K562 (cell line): ENCODE data around the gene RNF34. TPM values are rescaled to one million over a fixed set of nuclear protein-coding genes. Genes with fewer than 3 reads are reported as not detected.

ENCODE experiments used
- DMBX1 ChIP-seq: fragments of 250-450 bp; sonication (Bioruptor Pico); IDR thresholded peaks from 2 replicates; pipeline ENCODE4 v1.8.0; 2022; ENCODE audit warnings: inconsistent platforms, mild to moderate bottlenecking, moderate library complexity, borderline replicate concordance
- ETV5 ChIP-seq: sonication (generic); formaldehyde crosslinking; IDR thresholded peaks from 2 replicates; pipeline ENCODE4 v1.4.0; 2020; ENCODE audit warnings: low read depth, mild to moderate bottlenecking, missing genetic modification reagents
- FOSL1 ChIP-seq: fragments of 200-800 bp; sonication (Bioruptor generic); conservative IDR thresholded peaks from 2 replicates; pipeline ENCODE4 v1.6.1; 2016; ENCODE audit warnings: missing genetic modification characterization, missing compliant biosample characterization
- NR2C2 ChIP-seq, 2 experiments: fragments of 200-800 bp in 1 of 2; sonication (Bioruptor generic) in 1 of 2; sonication (generic) in 1 of 2; formaldehyde crosslinking in 1 of 2; IDR thresholded peaks; 2 replicates each; pipeline versions ENCODE4 v1.6.1 to v1.8.0; 2016 to 2022; ENCODE audit warnings: mild to moderate bottlenecking in 1 of 2, missing compliant biosample characterization in 1 of 2, missing genetic modification characterization in 1 of 2, missing genetic modification reagents in 1 of 2
- PHB ChIP-seq: fragments of 250-450 bp; sonication (Bioruptor Pico); IDR thresholded peaks from 2 replicates; pipeline ENCODE4 v1.5.0; 2021
- PML ChIP-seq: IDR thresholded peaks from 2 replicates; pipeline ENCODE4 v1.6.1; 2012; ENCODE audit warnings: low read length, inconsistent platforms
- POLR2G ChIP-seq: fragments of 200-400 bp; formaldehyde crosslinking; IDR thresholded peaks from 2 replicates; pipeline ENCODE4 v1.6.1; 2017; ENCODE audit warnings: low read depth, mild to moderate bottlenecking, antibody characterized with exemption, low read length, moderate library complexity
- POLR3A ChIP-seq: IDR thresholded peaks from 2 replicates; pipeline ENCODE4 v1.6.1; 2011; ENCODE audit warnings: borderline replicate concordance, mild to moderate bottlenecking, moderate library complexity; ENCODE audit not compliant: insufficient read length, insufficient read depth; ENCODE audit errors: extremely low read depth
- RBBP5 ChIP-seq: fragments of 200-600 bp; sonication (generic); IDR thresholded peaks from 2 replicates; pipeline ENCODE4 v1.6.1; 2012; ENCODE audit warnings: borderline replicate concordance, mild to moderate bottlenecking, low read length, control low read depth, inconsistent platforms; ENCODE audit not compliant: insufficient read depth, poor library complexity, severe bottlenecking
- TAF15 ChIP-seq: fragments of 200-400 bp; formaldehyde crosslinking; IDR thresholded peaks from 2 replicates; pipeline ENCODE4 v1.6.1; 2017; ENCODE audit warnings: mild to moderate bottlenecking, low read depth, low read length, moderate library complexity
- TAL1 ChIP-seq: fragments of 450-650 bp; IDR thresholded peaks from 2 replicates; pipeline ENCODE4 v1.6.1; 2016; ENCODE audit warnings: mild to moderate bottlenecking
- YY1 ChIP-seq, 3 experiments: IDR thresholded peaks; 2 replicates each; pipeline ENCODE4 v1.6.1; 2011; ENCODE audit warnings: low read length in 2 of 3, mild to moderate bottlenecking in 2 of 3, moderate library complexity in 2 of 3, borderline replicate concordance in 1 of 3, control low read depth in 1 of 3, low read depth in 1 of 3; ENCODE audit not compliant: insufficient read depth in 3 of 3, insufficient replicate concordance in 2 of 3, control insufficient read depth in 1 of 3, insufficient read length in 1 of 3; ENCODE audit errors: extremely low read depth in 1 of 3
- ZBTB17 ChIP-seq: fragments of 450-650 bp; formaldehyde crosslinking; IDR thresholded peaks from 2 replicates; pipeline ENCODE4 v1.4.0; 2020; ENCODE audit warnings: mild to moderate bottlenecking
- ZNF12 ChIP-seq: sonication (generic); formaldehyde crosslinking; IDR thresholded peaks from 2 replicates; pipeline ENCODE4 v1.4.0; 2020; ENCODE audit warnings: mild to moderate bottlenecking, missing genetic modification reagents
- ZNF146 ChIP-seq: IDR thresholded peaks from one replicate; pipeline ENCODE4 v1.6.1; 2018; ENCODE audit warnings: missing compliant biosample characterization; ENCODE audit not compliant: unreplicated experiment
- ZSCAN32 ChIP-seq: fragments of 450-650 bp; formaldehyde crosslinking; IDR thresholded peaks from 2 replicates; pipeline ENCODE4 v1.4.0; 2020; ENCODE audit warnings: mild to moderate bottlenecking, moderate library complexity
- polyA plus RNA-seq, 8 experiments: library from polyadenylated mRNA; depleted of rRNA in 4 of 8; stranded (reverse) in 5 of 8; unstranded in 3 of 8; fragments of >200 nt; fragmentation: Nextera tagmentation in 2 of 8; fragmentation: Illumina TruSeq in 1 of 8; extraction: Ambion mirVana in 2 of 8; extraction: Trizol in 1 of 8; gene quantifications; 2 replicates each; pipeline versions ENCODE4 v1.2.1 to v1.2.3, GENCODE V29; 2011 to 2014; ENCODE audit warnings: inconsistent platforms in 1 of 8, missing spikeins in 1 of 8
- total RNA-seq, 7 experiments: library from RNA; depleted of rRNA in 6 of 7; stranded (reverse); fragments of >200 nt in 6 of 7; fragmentation: Illumina TruSeq in 2 of 7; extraction: Trizol in 2 of 7; gene quantifications; 2 replicates each; pipeline versions ENCODE4 v1.2.1 to v1.2.3, GENCODE V29; 2011 to 2021; ENCODE audit warnings: low replicate concordance in 1 of 7
- TF ChIP-seq, protein P1 (sequence below): sonication (generic); formaldehyde crosslinking; IDR thresholded peaks from 2 replicates; pipeline ENCODE4 v1.8.0; 2023; ENCODE audit warnings: mild to moderate bottlenecking, missing genetic modification reagents
- TF ChIP-seq, protein P2 (sequence below): sonication (generic); formaldehyde crosslinking; IDR thresholded peaks from 2 replicates; pipeline ENCODE4 v1.8.1; 2022; ENCODE audit warnings: missing genetic modification reagents
- TF ChIP-seq, protein P3 (sequence below), 2 experiments: IDR thresholded peaks; 2 replicates each; pipeline ENCODE4 v1.6.1; 2011; ENCODE audit warnings: borderline replicate concordance in 1 of 2, control low read depth in 1 of 2, low read depth in 1 of 2, low read length in 1 of 2, mild to moderate bottlenecking in 1 of 2, mixed read lengths in 1 of 2, moderate library complexity in 1 of 2; ENCODE audit not compliant: insufficient read depth in 1 of 2, insufficient read length in 1 of 2, poor library complexity in 1 of 2, severe bottlenecking in 1 of 2; ENCODE audit errors: extremely low read depth in 1 of 2

The RNF34 gene
- total and polyA plus RNA-seq, 9 of the 15 experiments (the other 6 are each of a cell fraction or from before 2014, with no cell fraction given) = 41.7 to 88.9 (median 54.1) TPM

DNA sequence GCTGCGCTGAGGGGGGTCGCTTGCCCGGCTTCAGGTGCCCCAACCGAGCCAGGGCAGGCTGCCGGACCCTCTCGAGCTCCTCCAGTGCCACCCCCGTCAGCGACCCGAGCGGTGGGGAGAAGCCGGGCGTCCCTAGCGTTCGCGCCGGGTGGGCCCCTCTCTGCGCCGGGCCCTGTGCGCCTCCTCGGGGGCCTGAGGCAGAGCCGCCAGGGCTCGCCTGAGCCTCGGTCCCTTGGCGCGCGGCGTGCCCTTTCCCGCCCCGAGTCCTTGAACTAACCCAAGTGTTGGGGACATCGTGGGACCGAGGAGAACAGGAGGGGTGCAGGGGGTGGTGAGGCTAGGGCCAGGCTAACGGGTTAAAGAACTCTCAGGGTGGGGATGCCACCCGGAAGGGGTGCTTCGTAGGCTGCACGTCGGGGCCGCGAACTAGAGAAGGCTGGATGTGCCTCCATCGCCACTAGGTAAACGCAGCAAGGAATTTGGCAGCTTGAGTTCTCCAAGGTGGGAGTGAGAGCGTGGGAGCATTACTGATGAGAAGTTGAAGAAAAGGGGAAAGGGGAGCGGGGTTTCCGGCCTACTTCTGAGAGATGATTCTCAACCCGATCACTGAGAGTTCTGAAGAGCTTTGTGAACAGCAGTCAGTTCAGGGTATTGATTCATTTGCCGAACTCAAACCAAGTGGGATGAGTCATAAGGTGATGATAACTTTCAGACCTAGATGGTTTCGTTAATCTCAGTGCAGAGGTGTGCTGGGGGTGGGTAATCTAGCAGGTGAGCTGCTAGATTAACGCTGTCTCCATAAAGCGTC, 618 bp downstream of the RNF34 start (continued):
- TF ChIP-seq, protein P1, sequence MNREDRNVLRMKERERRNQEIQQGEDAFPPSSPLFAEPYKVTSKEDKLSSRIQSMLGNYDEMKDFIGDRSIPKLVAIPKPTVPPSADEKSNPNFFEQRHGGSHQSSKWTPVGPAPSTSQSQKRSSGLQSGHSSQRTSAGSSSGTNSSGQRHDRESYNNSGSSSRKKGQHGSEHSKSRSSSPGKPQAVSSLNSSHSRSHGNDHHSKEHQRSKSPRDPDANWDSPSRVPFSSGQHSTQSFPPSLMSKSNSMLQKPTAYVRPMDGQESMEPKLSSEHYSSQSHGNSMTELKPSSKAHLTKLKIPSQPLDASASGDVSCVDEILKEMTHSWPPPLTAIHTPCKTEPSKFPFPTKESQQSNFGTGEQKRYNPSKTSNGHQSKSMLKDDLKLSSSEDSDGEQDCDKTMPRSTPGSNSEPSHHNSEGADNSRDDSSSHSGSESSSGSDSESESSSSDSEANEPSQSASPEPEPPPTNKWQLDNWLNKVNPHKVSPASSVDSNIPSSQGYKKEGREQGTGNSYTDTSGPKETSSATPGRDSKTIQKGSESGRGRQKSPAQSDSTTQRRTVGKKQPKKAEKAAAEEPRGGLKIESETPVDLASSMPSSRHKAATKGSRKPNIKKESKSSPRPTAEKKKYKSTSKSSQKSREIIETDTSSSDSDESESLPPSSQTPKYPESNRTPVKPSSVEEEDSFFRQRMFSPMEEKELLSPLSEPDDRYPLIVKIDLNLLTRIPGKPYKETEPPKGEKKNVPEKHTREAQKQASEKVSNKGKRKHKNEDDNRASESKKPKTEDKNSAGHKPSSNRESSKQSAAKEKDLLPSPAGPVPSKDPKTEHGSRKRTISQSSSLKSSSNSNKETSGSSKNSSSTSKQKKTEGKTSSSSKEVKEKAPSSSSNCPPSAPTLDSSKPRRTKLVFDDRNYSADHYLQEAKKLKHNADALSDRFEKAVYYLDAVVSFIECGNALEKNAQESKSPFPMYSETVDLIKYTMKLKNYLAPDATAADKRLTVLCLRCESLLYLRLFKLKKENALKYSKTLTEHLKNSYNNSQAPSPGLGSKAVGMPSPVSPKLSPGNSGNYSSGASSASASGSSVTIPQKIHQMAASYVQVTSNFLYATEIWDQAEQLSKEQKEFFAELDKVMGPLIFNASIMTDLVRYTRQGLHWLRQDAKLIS = 0 out of 2 replicates have a peak, but pooled peaks have one; percentile 23
- TF ChIP-seq TAF15 (no peak), ZNF146 (no peak), ETV5 (CRISPR knock-in tag) (no peak), ZSCAN32 (CRISPR knock-in tag) (no peak), PHB (CRISPR knock-in tag) (0 out of 2 replicates have a peak, but pooled peaks have one; percentile 59), TAL1 (0 out of 2 replicates have a peak, but pooled peaks have one; percentile 18), PML (peak; percentile 24; the same call in 1 of the 2 replicates), NR2C2 (CRISPR knock-in tag; IDR thresholded peaks at IDR 0.05) (no peak), NR2C2 (tag; IDR thresholded peaks at IDR 0.05) (peak; percentile 9), ZBTB17 (CRISPR knock-in tag) (no peak), DMBX1 (no peak), POLR3A (no peak), FOSL1 (tag) (peak; percentile 78), ZNF12 (peak; percentile 84), YY1 (IDR thresholded peaks at IDR 0.05; ENCODE audit: borderline replicate concordance in 1 of 3, control insufficient read depth in 1 of 3, extremely low read depth in 1 of 3, insufficient read depth in 3 of 3, insufficient read length in 1 of 3, insufficient replicate concordance in 2 of 3, low read depth in 1 of 3, low read length in 2 of 3) (no peak), RBBP5 (peak; percentile 67), POLR2G (peak; percentile 62)
- TF ChIP-seq, protein P2, sequence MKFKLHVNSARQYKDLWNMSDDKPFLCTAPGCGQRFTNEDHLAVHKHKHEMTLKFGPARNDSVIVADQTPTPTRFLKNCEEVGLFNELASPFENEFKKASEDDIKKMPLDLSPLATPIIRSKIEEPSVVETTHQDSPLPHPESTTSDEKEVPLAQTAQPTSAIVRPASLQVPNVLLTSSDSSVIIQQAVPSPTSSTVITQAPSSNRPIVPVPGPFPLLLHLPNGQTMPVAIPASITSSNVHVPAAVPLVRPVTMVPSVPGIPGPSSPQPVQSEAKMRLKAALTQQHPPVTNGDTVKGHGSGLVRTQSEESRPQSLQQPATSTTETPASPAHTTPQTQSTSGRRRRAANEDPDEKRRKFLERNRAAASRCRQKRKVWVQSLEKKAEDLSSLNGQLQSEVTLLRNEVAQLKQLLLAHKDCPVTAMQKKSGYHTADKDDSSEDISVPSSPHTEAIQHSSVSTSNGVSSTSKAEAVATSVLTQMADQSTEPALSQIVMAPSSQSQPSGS (CRISPR knock-in tag) = no peak
- TF ChIP-seq, protein P3, sequence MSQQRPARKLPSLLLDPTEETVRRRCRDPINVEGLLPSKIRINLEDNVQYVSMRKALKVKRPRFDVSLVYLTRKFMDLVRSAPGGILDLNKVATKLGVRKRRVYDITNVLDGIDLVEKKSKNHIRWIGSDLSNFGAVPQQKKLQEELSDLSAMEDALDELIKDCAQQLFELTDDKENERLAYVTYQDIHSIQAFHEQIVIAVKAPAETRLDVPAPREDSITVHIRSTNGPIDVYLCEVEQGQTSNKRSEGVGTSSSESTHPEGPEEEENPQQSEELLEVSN (IDR thresholded peaks at IDR 0.05; ENCODE audit: borderline replicate concordance in 1 of 2, extremely low read depth in 1 of 2, insufficient read depth in 1 of 2, insufficient read length in 1 of 2, low read depth in 1 of 2, low read length in 1 of 2, poor library complexity in 1 of 2, severe bottlenecking in 1 of 2) = peak; percentile 66 to 90
